SK-N-SH treated with all-trans-retinoic acid at 6 μM for 48 hours (cell line): ENCODE measurements around the gene KTI12.

Source experiments
- ATAC-seq: fragments of 200-7000 bp; cut with Tn5 transposase; 3 replicates; pipeline ENCODE4 v1.9.1; 2020; ENCODE audit warnings: mild to moderate bottlenecking, moderate library complexity
- ARNTL ChIP-seq: fragments of 450-650 bp; formaldehyde crosslinking; IDR thresholded peaks from 2 replicates; pipeline ENCODE4 v1.5.0; 2020; ENCODE audit warnings: low read depth, mild to moderate bottlenecking, moderate library complexity, borderline replicate concordance
- BACH2 ChIP-seq: fragments of 250-450 bp; sonication (Bioruptor Pico); IDR thresholded peaks from 2 replicates; pipeline ENCODE4 v1.9.0; 2021; ENCODE audit warnings: mild to moderate bottlenecking, borderline replicate concordance
- CREB5 ChIP-seq: fragments of 250-450 bp; sonication (Bioruptor Pico); IDR thresholded peaks from 2 replicates; pipeline ENCODE4 v1.5.1; 2020; ENCODE audit warnings: low read depth, mild to moderate bottlenecking, moderate library complexity
- CSDC2 ChIP-seq: fragments of 250-450 bp; sonication (Bioruptor Pico); IDR thresholded peaks from 2 replicates; pipeline ENCODE4 v1.5.0; 2020; ENCODE audit warnings: mild to moderate bottlenecking, moderate library complexity
- ESRRG ChIP-seq: fragments of 250-450 bp; sonication (Bioruptor Pico); IDR thresholded peaks from 2 replicates; pipeline ENCODE4 v1.6.1; 2021; ENCODE audit warnings: mild to moderate bottlenecking
- GLIS3 ChIP-seq: fragments of 250-450 bp; sonication (Bioruptor Pico); IDR thresholded peaks from 2 replicates; pipeline ENCODE4 v1.5.0; 2020; ENCODE audit warnings: mild to moderate bottlenecking, moderate library complexity
- OSR1 ChIP-seq: fragments of 250-450 bp; sonication (Bioruptor Pico); IDR thresholded peaks from 2 replicates; pipeline ENCODE4 v1.8.0; 2022; ENCODE audit warnings: moderate library complexity, mild to moderate bottlenecking, inconsistent platforms
- PATZ1 ChIP-seq: fragments of 250-450 bp; sonication (Bioruptor Pico); IDR thresholded peaks from 2 replicates; pipeline ENCODE4 v1.8.0; 2020; ENCODE audit warnings: mild to moderate bottlenecking, moderate library complexity, borderline replicate concordance
- PPARA ChIP-seq: fragments of 250-450 bp; sonication (Bioruptor Pico); IDR thresholded peaks from 2 replicates; pipeline ENCODE4 v1.5.0; 2020; ENCODE audit warnings: mild to moderate bottlenecking, borderline replicate concordance
- RARB ChIP-seq: fragments of 250-450 bp; sonication (Bioruptor Pico); IDR thresholded peaks from 2 replicates; pipeline ENCODE4 v1.8.0; 2021; ENCODE audit warnings: mild to moderate bottlenecking, moderate library complexity
- SNAI2 ChIP-seq: fragments of 250-450 bp; sonication (Bioruptor Pico); IDR thresholded peaks from 2 replicates; pipeline ENCODE4 v1.5.0; 2020; ENCODE audit warnings: mild to moderate bottlenecking, moderate library complexity
- TCF4 ChIP-seq: fragments of 250-450 bp; sonication (Bioruptor Pico); IDR thresholded peaks from 2 replicates; pipeline ENCODE4 v1.8.0; 2021; ENCODE audit warnings: mild to moderate bottlenecking, moderate library complexity, borderline replicate concordance
- TOX ChIP-seq: fragments of 250-450 bp; sonication (Bioruptor Pico); IDR thresholded peaks from 2 replicates; pipeline ENCODE4 v1.8.0; 2021; ENCODE audit warnings: mild to moderate bottlenecking, moderate library complexity, borderline replicate concordance
- ZC3H10 ChIP-seq: fragments of 250-450 bp; sonication (Bioruptor Pico); IDR thresholded peaks from 2 replicates; pipeline ENCODE4 v1.5.1; 2021; ENCODE audit warnings: mild to moderate bottlenecking, moderate library complexity
- ZFP3 ChIP-seq: fragments of 250-450 bp; sonication (Bioruptor Pico); IDR thresholded peaks from 2 replicates; pipeline ENCODE4 v1.5.0; 2020; ENCODE audit warnings: mild to moderate bottlenecking, moderate library complexity
- ZFP30 ChIP-seq: fragments of 450-650 bp; formaldehyde crosslinking; IDR thresholded peaks from 2 replicates; pipeline ENCODE4 v1.5.0; 2022; ENCODE audit warnings: mild to moderate bottlenecking, moderate library complexity
- ZNF565 ChIP-seq: fragments of 450-650 bp; formaldehyde crosslinking; conservative IDR thresholded peaks from 2 replicates; pipeline ENCODE4 v1.5.0; 2020; ENCODE audit warnings: low read depth, mild to moderate bottlenecking, moderate library complexity
- ZNF8 ChIP-seq: fragments of 450-650 bp; formaldehyde crosslinking; IDR thresholded peaks from 2 replicates; pipeline ENCODE4 v1.5.0; 2020; ENCODE audit warnings: mild to moderate bottlenecking, moderate library complexity
- TF ChIP-seq, protein P1 (sequence below): fragments of 250-450 bp; sonication (Bioruptor Pico); IDR thresholded peaks from 2 replicates; pipeline ENCODE4 v1.5.0; 2020; ENCODE audit warnings: mild to moderate bottlenecking, moderate library complexity
- TF ChIP-seq, protein P2 (sequence below): fragments of 250-450 bp; sonication (Bioruptor Pico); IDR thresholded peaks from 2 replicates; pipeline ENCODE4 v1.8.0; 2021; ENCODE audit warnings: low read depth, mild to moderate bottlenecking, moderate library complexity, borderline replicate concordance

Gene KTI12

DNA sequence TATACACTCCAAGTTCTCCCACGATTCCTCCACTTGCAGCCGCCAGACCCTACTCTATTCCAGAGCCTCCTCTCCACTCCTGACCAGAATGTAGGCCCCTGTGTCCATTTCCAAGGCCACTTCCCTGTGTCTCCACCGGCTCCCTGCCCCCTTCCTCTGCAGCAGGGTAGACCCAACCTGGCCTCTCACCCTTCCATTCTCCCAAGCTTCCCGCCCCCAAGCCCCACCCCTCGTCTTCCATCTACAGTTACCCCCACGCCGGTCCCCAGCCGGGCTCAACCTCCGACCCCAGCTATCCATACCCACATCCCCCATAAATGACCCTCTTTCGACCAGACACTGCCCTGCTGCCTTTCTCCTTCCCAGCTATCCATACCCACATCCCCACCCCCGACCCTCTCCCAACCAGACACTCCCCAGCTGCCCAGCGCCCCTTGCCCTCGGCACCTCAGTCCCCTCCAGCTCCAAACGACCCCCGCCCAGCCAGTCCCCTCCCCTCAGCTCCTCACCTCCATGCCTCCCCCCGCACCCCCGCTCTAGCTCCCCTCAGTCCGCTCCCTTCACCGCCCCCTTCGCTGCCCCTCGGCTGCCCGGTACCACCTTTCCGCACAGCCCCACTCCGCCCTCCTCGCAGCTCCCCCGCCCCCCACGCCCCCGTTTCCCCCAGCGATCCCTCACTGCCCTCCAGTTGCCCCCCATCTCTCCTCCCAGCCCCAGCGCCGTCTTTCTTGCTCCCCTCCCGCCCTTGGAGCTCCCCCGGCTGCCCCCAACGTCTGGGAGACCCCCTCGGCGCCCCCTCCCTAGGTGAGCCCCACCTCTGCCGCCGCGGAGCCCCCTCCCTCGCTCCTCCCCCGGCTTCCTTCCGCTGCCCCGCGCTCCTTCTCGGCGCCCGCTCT, 43.8 kb downstream of the KTI12 start:
- no peak for ATAC-seq
- TF ChIP-seq ZFP30 (CRISPR knock-in tag) (no peak), TCF4 (no peak), ZFP3 (CRISPR knock-in tag) (no peak), ZNF8 (CRISPR knock-in tag) (no peak), ARNTL (CRISPR knock-in tag) (no peak), BACH2 (CRISPR knock-in tag) (no peak), ZC3H10 (CRISPR knock-in tag) (no peak), GLIS3 (CRISPR knock-in tag) (no peak), OSR1 (CRISPR knock-in tag) (no peak), RARB (CRISPR knock-in tag) (no peak), ESRRG (CRISPR knock-in tag) (no peak), PATZ1 (CRISPR knock-in tag) (no peak), CREB5 (CRISPR knock-in tag) (no peak), CSDC2 (CRISPR knock-in tag) (no peak), SNAI2 (CRISPR knock-in tag) (no peak), ZNF565 (CRISPR knock-in tag) (no peak), TOX (CRISPR knock-in tag) (no peak)
- TF ChIP-seq, protein P1, sequence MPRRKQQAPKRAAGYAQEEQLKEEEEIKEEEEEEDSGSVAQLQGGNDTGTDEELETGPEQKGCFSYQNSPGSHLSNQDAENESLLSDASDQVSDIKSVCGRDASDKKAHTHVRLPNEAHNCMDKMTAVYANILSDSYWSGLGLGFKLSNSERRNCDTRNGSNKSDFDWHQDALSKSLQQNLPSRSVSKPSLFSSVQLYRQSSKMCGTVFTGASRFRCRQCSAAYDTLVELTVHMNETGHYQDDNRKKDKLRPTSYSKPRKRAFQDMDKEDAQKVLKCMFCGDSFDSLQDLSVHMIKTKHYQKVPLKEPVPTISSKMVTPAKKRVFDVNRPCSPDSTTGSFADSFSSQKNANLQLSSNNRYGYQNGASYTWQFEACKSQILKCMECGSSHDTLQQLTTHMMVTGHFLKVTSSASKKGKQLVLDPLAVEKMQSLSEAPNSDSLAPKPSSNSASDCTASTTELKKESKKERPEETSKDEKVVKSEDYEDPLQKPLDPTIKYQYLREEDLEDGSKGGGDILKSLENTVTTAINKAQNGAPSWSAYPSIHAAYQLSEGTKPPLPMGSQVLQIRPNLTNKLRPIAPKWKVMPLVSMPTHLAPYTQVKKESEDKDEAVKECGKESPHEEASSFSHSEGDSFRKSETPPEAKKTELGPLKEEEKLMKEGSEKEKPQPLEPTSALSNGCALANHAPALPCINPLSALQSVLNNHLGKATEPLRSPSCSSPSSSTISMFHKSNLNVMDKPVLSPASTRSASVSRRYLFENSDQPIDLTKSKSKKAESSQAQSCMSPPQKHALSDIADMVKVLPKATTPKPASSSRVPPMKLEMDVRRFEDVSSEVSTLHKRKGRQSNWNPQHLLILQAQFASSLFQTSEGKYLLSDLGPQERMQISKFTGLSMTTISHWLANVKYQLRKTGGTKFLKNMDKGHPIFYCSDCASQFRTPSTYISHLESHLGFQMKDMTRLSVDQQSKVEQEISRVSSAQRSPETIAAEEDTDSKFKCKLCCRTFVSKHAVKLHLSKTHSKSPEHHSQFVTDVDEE (CRISPR knock-in tag), result no peak

- ATAC-seq, result no peak
- TF ChIP-seq CSDC2 (CRISPR knock-in tag) (no peak), TOX (CRISPR knock-in tag) (no peak)
Measured at GRCh38 chr1:51988254-51988653, 45.4 kb downstream of the KTI12 start.

DNA sequence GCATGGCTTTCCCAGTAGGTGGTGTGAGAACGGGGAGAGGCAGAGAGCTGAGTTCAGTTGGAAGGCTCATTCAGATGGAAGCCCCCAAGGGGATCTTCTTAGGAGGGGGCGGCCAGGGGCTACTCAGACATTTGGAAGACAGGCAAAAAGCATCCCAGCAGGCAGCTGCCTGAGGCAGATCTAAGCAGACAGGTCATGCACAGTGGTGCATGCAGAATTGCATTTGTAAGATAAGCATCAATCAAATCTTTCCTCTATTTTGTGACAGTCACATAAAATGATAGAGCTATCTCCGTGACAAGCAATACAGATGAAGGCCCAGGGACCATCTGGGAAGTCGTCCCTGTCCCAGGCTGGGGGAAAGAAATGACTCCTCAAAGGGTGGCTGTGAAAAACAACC, 46.9 kb downstream of the KTI12 start:
- ATAC-seq, result no peak
- TF ChIP-seq, protein P2, sequence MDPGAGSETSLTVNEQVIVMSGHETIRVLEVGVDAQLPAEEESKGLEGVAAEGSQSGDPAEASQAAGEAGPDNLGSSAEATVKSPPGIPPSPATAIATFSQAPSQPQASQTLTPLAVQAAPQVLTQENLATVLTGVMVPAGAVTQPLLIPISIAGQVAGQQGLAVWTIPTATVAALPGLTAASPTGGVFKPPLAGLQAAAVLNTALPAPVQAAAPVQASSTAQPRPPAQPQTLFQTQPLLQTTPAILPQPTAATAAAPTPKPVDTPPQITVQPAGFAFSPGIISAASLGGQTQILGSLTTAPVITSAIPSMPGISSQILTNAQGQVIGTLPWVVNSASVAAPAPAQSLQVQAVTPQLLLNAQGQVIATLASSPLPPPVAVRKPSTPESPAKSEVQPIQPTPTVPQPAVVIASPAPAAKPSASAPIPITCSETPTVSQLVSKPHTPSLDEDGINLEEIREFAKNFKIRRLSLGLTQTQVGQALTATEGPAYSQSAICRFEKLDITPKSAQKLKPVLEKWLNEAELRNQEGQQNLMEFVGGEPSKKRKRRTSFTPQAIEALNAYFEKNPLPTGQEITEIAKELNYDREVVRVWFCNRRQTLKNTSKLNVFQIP (CRISPR knock-in tag), result no peak
- no peak for TF ChIP-seq PATZ1 (CRISPR knock-in tag)
- no peak for TF ChIP-seq TOX (CRISPR knock-in tag)
- TF ChIP-seq PPARA (CRISPR knock-in tag), result no peak
- no peak for TF ChIP-seq CSDC2 (CRISPR knock-in tag)
- no peak for TF ChIP-seq ARNTL (CRISPR knock-in tag)
- no peak for TF ChIP-seq TCF4
- no peak for TF ChIP-seq ZNF8 (CRISPR knock-in tag)
- no peak for TF ChIP-seq ZNF565 (CRISPR knock-in tag)
